Hepatocyte (in vitro differentiated cells): Measurements from ENCODE around the gene RAD50. TPM values are rescaled to one million over a fixed set of nuclear protein-coding genes. Genes with fewer than 3 reads are reported as not detected.
"Not testable (repeated sequence)": the region's sequence is repeated elsewhere in the genome, so short reads cannot be mapped to it uniquely, and the experiment has no call there.

ENCODE experiments used
- DNase-seq: peaks from one replicate; pipeline ENCODE4 v3.0.0-alpha.2; 2016; ENCODE audit warnings: low spot score
- H2AFZ ChIP-seq: fragments of 200-600 bp; sonication (generic); 2 replicates; pipeline ENCODE4 v1.6.0; 2016; ENCODE audit warnings: antibody characterized with exemption, mild to moderate bottlenecking
- H3K27ac ChIP-seq: fragments of 200-600 bp; sonication (generic); 2 replicates; pipeline ENCODE4 v1.5.1; 2016; ENCODE audit warnings: mild to moderate bottlenecking
- H3K27me3 ChIP-seq: fragments of 200-600 bp; sonication (generic); 2 replicates; pipeline ENCODE4 v1.6.1; 2016
- H3K36me3 ChIP-seq: fragments of 200-600 bp; sonication (generic); replicated peaks from 2 replicates; pipeline ENCODE4 v1.5.1; 2016; ENCODE audit warnings: low read depth; ENCODE audit not compliant: insufficient read depth
- H3K4me1 ChIP-seq: fragments of 200-600 bp; sonication (generic); 2 replicates; pipeline ENCODE4 v1.5.1; 2016; ENCODE audit warnings: mild to moderate bottlenecking, moderate library complexity; ENCODE audit not compliant: insufficient read depth
- H3K4me2 ChIP-seq: fragments of 200-600 bp; sonication (generic); 2 replicates; pipeline ENCODE4 v1.6.0; 2016
- H3K4me3 ChIP-seq: fragments of 200-600 bp; sonication (generic); 2 replicates; pipeline ENCODE4 v1.5.1; 2016; ENCODE audit warnings: mild to moderate bottlenecking
- H3K79me2 ChIP-seq: fragments of 200-600 bp; sonication (generic); 2 replicates; pipeline ENCODE4 v1.6.0; 2017; ENCODE audit warnings: mild to moderate bottlenecking
- H3K9me2 ChIP-seq: fragments of 200-600 bp; sonication (generic); replicated peaks from 2 replicates; pipeline ENCODE4 v1.6.0; 2017; ENCODE audit warnings: mild to moderate bottlenecking; ENCODE audit not compliant: insufficient read depth
- H3K9me3 ChIP-seq: fragments of 200-600 bp; sonication (generic); 2 replicates; pipeline ENCODE4 v1.5.1; 2016; ENCODE audit warnings: low read depth, mild to moderate bottlenecking
- H4K20me1 ChIP-seq: fragments of 200-600 bp; sonication (generic); 2 replicates; pipeline ENCODE4 v1.6.0; 2016; ENCODE audit warnings: mild to moderate bottlenecking; ENCODE audit not compliant: insufficient read depth, poor library complexity, severe bottlenecking
- EZH2 ChIP-seq: fragments of 200-600 bp; sonication (generic); IDR thresholded peaks from 2 replicates; pipeline ENCODE4 v1.6.1; 2016; ENCODE audit warnings: antibody characterized with exemption, mild to moderate bottlenecking, borderline replicate concordance
- EZH2phosphoT487 ChIP-seq: fragments of 200-600 bp; sonication (generic); IDR thresholded peaks from one replicate; pipeline ENCODE4 v1.6.1; 2018; ENCODE audit warnings: antibody characterized with exemption, mild to moderate bottlenecking, low read depth, moderate library complexity; ENCODE audit not compliant: unreplicated experiment, severe bottlenecking
- WGBS: methylation state at CpG from one replicate; pipeline ENCODE4 v1.1.6; 2016; ENCODE audit warnings: low lambda C conversion rate; ENCODE audit errors: missing lambda C conversion rate; 5-methylcytosine and 5-hydroxymethylcytosine counted together
- polyA plus RNA-seq: library from polyadenylated mRNA; unstranded; fragments of >200 nt; fragmentation: Nextera tagmentation; extraction: Ambion mirVana; gene quantifications from 2 replicates; pipeline ENCODE4 v1.2.1, GENCODE V29; 2016
- total RNA-seq: library from RNA; depleted of rRNA; stranded (reverse); fragments of >200 nt; gene quantifications from 2 replicates; pipeline ENCODE4 v1.2.3, GENCODE V29; 2014
- TF ChIP-seq, protein P1 (sequence below): fragments of 200-600 bp; sonication (generic); IDR thresholded peaks from 2 replicates; pipeline ENCODE4 v1.5.1; 2016; ENCODE audit warnings: antibody characterized with exemption, mild to moderate bottlenecking; ENCODE audit not compliant: poor library complexity

The RAD50 gene
- total and polyA plus RNA-seq, 2 experiments from 2014 or later: 27.0 to 28.1 TPM

DNA sequence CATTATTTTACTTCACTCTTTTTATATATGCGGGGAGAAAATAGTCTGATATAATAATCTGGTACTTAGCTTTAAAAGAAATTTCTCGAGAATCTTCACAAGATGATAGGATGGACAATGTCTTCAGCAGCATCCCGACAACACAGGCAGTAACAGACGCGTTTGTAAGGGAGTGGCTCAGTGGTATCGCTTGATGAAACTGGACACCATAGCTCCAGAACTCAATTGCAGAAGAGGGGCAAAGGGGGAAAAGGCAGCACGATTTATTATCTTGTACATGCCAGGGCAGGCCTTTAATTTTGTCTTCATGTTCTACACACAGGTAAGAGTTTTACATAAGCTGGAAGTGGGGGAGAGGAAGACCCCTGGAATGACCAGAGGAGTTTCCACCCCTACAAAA, 132.7 kb downstream of the RAD50 start:
- H3K4me3 ChIP-seq: no peak overlapping the region
- H3K4me2 ChIP-seq: no peak overlapping the region
- TF ChIP-seq EZH2 (no peak), EZH2phosphoT487 (no peak)
- TF ChIP-seq, protein P1, sequence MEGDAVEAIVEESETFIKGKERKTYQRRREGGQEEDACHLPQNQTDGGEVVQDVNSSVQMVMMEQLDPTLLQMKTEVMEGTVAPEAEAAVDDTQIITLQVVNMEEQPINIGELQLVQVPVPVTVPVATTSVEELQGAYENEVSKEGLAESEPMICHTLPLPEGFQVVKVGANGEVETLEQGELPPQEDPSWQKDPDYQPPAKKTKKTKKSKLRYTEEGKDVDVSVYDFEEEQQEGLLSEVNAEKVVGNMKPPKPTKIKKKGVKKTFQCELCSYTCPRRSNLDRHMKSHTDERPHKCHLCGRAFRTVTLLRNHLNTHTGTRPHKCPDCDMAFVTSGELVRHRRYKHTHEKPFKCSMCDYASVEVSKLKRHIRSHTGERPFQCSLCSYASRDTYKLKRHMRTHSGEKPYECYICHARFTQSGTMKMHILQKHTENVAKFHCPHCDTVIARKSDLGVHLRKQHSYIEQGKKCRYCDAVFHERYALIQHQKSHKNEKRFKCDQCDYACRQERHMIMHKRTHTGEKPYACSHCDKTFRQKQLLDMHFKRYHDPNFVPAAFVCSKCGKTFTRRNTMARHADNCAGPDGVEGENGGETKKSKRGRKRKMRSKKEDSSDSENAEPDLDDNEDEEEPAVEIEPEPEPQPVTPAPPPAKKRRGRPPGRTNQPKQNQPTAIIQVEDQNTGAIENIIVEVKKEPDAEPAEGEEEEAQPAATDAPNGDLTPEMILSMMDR: no peak
- H3K27me3 ChIP-seq: no peaks in the 10 kb centered on the region
- no peaks in the 10 kb centered on the region for H3K9me3 ChIP-seq
- H2AFZ ChIP-seq: no peak overlapping the region
- no peaks in the 10 kb centered on the region for H3K36me3 ChIP-seq
- no peak overlapping the region for H3K27ac ChIP-seq
- no peaks in the 10 kb centered on the region for H3K79me2 ChIP-seq
- no peak for DNase-seq
- H3K9me2 ChIP-seq: no peaks in the 10 kb centered on the region
- no peaks in the 10 kb centered on the region for H4K20me1 ChIP-seq
- H3K4me1 ChIP-seq: no peaks in the 10 kb centered on the region
- 73% methylated on average over 7 of the region's 7 CpGs for WGBS

DNA sequence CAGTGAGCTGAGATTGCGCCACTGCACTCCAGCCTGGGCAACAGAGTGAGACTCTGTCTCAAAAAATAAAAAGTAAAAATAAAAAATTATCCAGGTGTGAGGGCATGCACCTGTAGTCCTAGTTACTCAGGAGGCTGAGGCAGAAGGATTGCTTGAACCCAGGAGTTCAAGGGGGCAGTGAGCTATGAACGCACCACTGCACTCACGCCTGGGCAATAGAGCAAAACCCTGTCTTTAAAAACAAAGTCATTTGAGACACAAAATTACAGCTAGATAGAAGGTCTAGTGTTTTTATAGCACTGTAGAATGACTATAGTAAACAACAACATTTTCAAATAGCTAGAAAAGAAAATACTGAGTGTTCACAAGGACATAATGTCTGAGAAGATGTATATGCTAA, 133.4 kb downstream of the RAD50 start:
- 96% methylated on average over 3 of the region's 3 CpGs for WGBS
- H3K36me3 ChIP-seq: no peaks in the 10 kb centered on the region
- H2AFZ ChIP-seq: no peak overlapping the region

DNA sequence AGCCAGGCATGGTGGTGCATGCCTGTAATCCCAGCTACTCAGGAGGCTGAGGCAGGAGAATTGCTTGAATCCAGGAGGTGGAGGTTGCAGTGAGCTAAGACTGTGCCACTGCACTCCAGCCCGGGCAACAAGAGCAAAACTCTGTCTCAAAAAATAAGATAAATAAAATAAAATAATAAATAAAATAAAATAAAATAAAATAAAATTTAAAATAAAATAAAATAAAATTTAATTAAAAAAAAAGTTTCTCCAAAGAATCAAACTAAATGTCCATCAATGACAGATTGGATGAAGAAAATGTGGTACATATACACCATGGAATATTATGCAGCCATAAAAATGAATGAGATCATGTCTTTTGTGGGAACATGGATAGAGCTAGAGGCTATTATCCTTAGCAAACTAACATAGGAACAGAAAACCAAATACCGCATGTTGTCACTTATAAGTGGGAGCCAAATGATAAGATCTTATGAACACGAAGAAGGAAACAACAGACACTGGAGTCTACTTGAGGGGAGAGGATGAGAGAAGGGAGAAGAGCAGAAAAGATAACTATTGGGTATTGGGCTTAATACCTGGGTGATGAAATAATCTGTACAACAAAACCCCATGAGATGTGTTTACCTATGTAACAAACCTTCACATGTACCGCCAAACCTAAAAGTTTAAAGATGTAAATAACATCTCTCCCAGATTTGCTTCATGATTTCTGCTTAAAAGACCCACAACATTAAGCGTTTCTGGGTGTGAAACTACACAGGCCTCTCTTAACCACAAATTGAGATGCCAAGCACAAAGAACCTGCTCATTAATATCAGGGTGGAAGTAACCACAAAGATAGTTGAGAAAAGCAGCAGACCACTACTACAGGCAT, 135.2 kb downstream of the RAD50 start:
- not testable (repeated sequence) for H3K4me3 ChIP-seq, DNase-seq, H3K4me1 ChIP-seq, H2AFZ ChIP-seq, H3K79me2 ChIP-seq, H3K9me3 ChIP-seq, H3K4me2 ChIP-seq, H4K20me1 ChIP-seq, H3K36me3 ChIP-seq, H3K27ac ChIP-seq, H3K27me3 ChIP-seq, H3K9me2 ChIP-seq
- 77% methylated on average over 5 of the region's 5 CpGs for WGBS

More for the DNA sequence above, 133.4 kb downstream of the RAD50 start:
- Histone ChIP-seq H3K79me2 (no peaks in the 10 kb centered on the region), H3K9me2 (no peaks in the 10 kb centered on the region), H3K9me3 (no peaks in the 10 kb centered on the region), H3K27me3 (no peaks in the 10 kb centered on the region), H3K27ac (no peak overlapping the region), H4K20me1 (no peaks in the 10 kb centered on the region), H3K4me2 (no peak overlapping the region), H3K4me3 (no peak overlapping the region), H3K4me1 (no peaks in the 10 kb centered on the region)
- TF ChIP-seq EZH2phosphoT487: no peak
- TF ChIP-seq, protein P1: no peak
- DNase-seq: no peak

DNA sequence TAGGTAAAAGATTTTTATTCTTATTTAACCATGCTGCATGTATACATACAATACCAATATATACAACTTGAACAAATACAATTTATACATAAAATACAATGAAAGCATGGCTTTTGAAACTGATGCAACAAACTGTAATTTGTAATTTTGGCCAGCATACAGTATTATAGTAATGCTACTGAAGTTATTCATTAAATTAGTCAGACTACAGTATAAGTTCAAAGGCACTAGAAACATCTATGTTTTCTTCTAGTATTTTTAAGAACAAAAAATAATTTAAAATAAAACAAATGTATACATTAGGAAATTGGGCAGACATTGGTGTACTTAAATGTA, 135.8 kb downstream of the RAD50 start:
- Histone ChIP-seq H3K27me3 (no peaks in the 10 kb centered on the region), H3K4me1 (no peaks in the 10 kb centered on the region), H3K36me3 (no peaks in the 10 kb centered on the region), H3K9me3 (no peaks in the 10 kb centered on the region), H4K20me1 (no peaks in the 10 kb centered on the region), H2AFZ (no peak overlapping the region), H3K9me2 (no peaks in the 10 kb centered on the region), H3K27ac (no peak overlapping the region), H3K79me2 (no peaks in the 10 kb centered on the region), H3K4me3 (no peak overlapping the region), H3K4me2 (no peak overlapping the region)
- no peak for DNase-seq
- TF ChIP-seq, protein P1: no peak
- TF ChIP-seq EZH2phosphoT487 (no peak), EZH2 (no peak)

Other genes starting within 250 kb of the RAD50 start
- gene SLC22A5, start 187.3 kb upstream of the RAD50 start, total RNA-seq: 16.3 and 20.8 TPM in 2 replicates
- gene SLC22A5, start 187.3 kb upstream of the RAD50 start, polyA plus RNA-seq: 14.7 and 18.6 TPM in 2 replicates
- gene IRF1, start 66.2 kb upstream of the RAD50 start, total RNA-seq: 25.6 and 30.9 TPM in 2 replicates
- 35.8 and 44.8 TPM in 2 replicates for gene IRF1, start 66.2 kb upstream of the RAD50 start, polyA plus RNA-seq
- gene IL5, start 13.5 kb upstream of the RAD50 start, total RNA-seq: not detected in 2 replicates
- gene IL5, start 13.5 kb upstream of the RAD50 start, polyA plus RNA-seq: not detected in 2 replicates
- gene IL13, start 101.2 kb downstream of the RAD50 start, total RNA-seq: not detected in 2 replicates
- gene IL13, start 101.2 kb downstream of the RAD50 start, polyA plus RNA-seq: not detected in 2 replicates
- gene IL4, start 117.0 kb downstream of the RAD50 start, total RNA-seq: not detected in 2 replicates
- gene IL4, start 117.0 kb downstream of the RAD50 start, polyA plus RNA-seq: not detected in 2 replicates
- gene KIF3A, start 180.6 kb downstream of the RAD50 start, total RNA-seq: 7.0 and 9.2 TPM in 2 replicates
- 12.6 and 13.7 TPM in 2 replicates for gene KIF3A, start 180.6 kb downstream of the RAD50 start, polyA plus RNA-seq
- 1.2 and 1.4 TPM in 2 replicates for gene CCNI2, start 190.4 kb downstream of the RAD50 start, total RNA-seq
- 1.8 and 4.6 TPM in 2 replicates for gene CCNI2, start 190.4 kb downstream of the RAD50 start, polyA plus RNA-seq
- gene SEPTIN8, start 220.3 kb downstream of the RAD50 start, total RNA-seq: 41.9 and 46.9 TPM in 2 replicates
- gene SEPTIN8, start 220.3 kb downstream of the RAD50 start, polyA plus RNA-seq: 17.6 and 18.7 TPM in 2 replicates